ENCODE measurements around the gene CSRP1. TPM values are rescaled to one million over a fixed set of nuclear protein-coding genes. Genes with fewer than 3 reads are reported as not detected.

Gene CSRP1
- total and polyA plus RNA-seq, 2 of the 13 experiments (the other 11 are each of a cell fraction or from before 2014, with no cell fraction given): 17.7 to 68.9 TPM

- TF ChIP-seq EZH2 (conservative IDR thresholded peaks at IDR 0.05; ENCODE audit: low read depth, low read length) (no peak), ZNF513 (CRISPR knock-in tag; conservative IDR thresholded peaks at IDR 0.05) (no peak), MED8 (CRISPR knock-in tag; IDR thresholded peaks at IDR 0.05; ENCODE audit: insufficient replicate concordance) (no peak), SRF (IDR thresholded peaks at IDR 0.05; ENCODE audit: low read depth, low read length) (no peak), MLXIP (CRISPR knock-in tag; IDR thresholded peaks at IDR 0.05; ENCODE audit: borderline replicate concordance) (no peak), ZNF496 (CRISPR knock-in tag; IDR thresholded peaks at IDR 0.05; ENCODE audit: insufficient replicate concordance) (no peak), THAP7 (CRISPR knock-in tag; IDR thresholded peaks at IDR 0.05) (no peak), HNRNPUL1 (IDR thresholded peaks at IDR 0.05; ENCODE audit: low read depth, low read length) (no peak), SALL2 (CRISPR knock-in tag; IDR thresholded peaks at IDR 0.05) (no peak)
Observed at GRCh38 chr1:201511396-201511940, 4.5 kb upstream of the CSRP1 start (continued).
